ENCODE results near the gene PLCB3. TPM values are rescaled to one million over a fixed set of nuclear protein-coding genes. Genes with fewer than 3 reads are reported as not detected.

The PLCB3 gene
- total RNA-seq, 1 experiment from 2014 or later: 80.2 TPM

DNA sequence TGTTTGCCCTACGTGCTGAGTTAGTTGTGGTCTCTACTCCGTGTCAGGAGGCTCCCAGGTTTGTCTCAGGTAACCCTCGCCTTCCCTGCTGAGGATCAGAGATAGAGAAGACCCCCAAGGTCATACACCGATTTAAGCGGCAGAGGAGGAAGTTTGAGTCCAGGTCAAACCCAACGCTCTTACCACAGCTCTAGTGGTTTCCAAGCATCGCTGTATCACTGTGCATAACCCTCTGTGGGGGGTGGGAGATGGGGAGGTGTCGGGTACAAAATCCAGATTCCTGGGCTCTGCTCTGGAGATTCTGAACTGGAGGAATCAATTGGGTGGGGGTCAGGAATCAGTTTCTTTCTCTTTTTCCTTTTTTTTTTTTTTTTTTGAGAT, 20.4 kb upstream of the PLCB3 start:
- H3K9me3 Mint-ChIP-seq: no peaks in the 10 kb centered on the region
- peak overlapping the region; percentile 74 to 91 for H3K4me3 Mint-ChIP-seq
- Histone ChIP-seq H3K56ac (ENCODE audit: insufficient read length, low read depth, low read length) (no peak overlapping the region), H3K4ac (ENCODE audit: low read depth, low read length) (no peak overlapping the region), H2BK5ac (ENCODE audit: insufficient read length, low read length) (no peak overlapping the region), H3K9me3 (ENCODE audit: control insufficient read depth, low read depth, low read length) (no peaks in the 10 kb centered on the region), H2BK15ac (ENCODE audit: low read depth, low read length) (no peak overlapping the region), H3K79me2 (ENCODE audit: insufficient read depth, low read length) (no peaks in the 10 kb centered on the region), H4K8ac (replicated peaks; ENCODE audit: insufficient read length, low read depth, low read length) (no peak overlapping the region), H2AFZ (ENCODE audit: low read length) (no peak overlapping the region), H2AK5ac (ENCODE audit: insufficient read length, low read length) (no peak overlapping the region), H3K23ac (ENCODE audit: insufficient read length, low read depth, low read length) (no peak overlapping the region), H2BK120ac (ENCODE audit: low read depth, low read length, poor library complexity, severe bottlenecking) (no peak overlapping the region), H3K14ac (ENCODE audit: insufficient read depth, low read length) (no peak overlapping the region; the same call in 1 of the 2 replicates), H3K27ac (ENCODE audit: insufficient read length, low read depth, low read length) (no peak overlapping the region), H2BK12ac (ENCODE audit: insufficient read length, low read depth, low read length) (no peak overlapping the region), H3K9ac (ENCODE audit: extremely low read depth, insufficient read length, low read length) (no peak overlapping the region), H3K23me2 (ENCODE audit: insufficient read length, low read depth, low read length, poor library complexity, severe bottlenecking) (peaks cover 29% of the 10 kb centered on the region), H3T11ph (ENCODE audit: low read length) (no peak overlapping the region), H4K5ac (ENCODE audit: insufficient read length, low read depth, low read length) (no peak overlapping the region), H3K79me1 (ENCODE audit: insufficient read depth, low read depth, low read length, poor library complexity, severe bottlenecking) (no peaks in the 10 kb centered on the region), H3K18ac (ENCODE audit: insufficient read length, low read depth, low read length) (no peak overlapping the region), H3K4me2 (ENCODE audit: insufficient read depth, insufficient read length, low read length) (peak overlapping the region; percentile 94), H3K27me3 (ENCODE audit: insufficient read depth, low read length) (no peaks in the 10 kb centered on the region; the same call in 1 of the 2 replicates), H4K20me1 (ENCODE audit: control insufficient read depth, insufficient read depth, insufficient read length) (no peaks in the 10 kb centered on the region), H2BK20ac (ENCODE audit: low read depth, low read length, poor library complexity, severe bottlenecking) (no peak overlapping the region), H3K4me1 (ENCODE audit: insufficient read depth, low read length) (0 out of 2 replicates have a peak, but pooled peaks cover 3% of the 10 kb centered on the region), H4K91ac (ENCODE audit: insufficient read length, low read depth, low read length) (no peak overlapping the region)
- H3K27ac Mint-ChIP-seq: peak overlapping the region; percentile 54 to 88 (median 70); a peak in 3 of 7 replicates
- no CpG with 5 or more reads among the region's 8 CpGs for WGBS (ENCODE audit: extremely low coverage, insufficient read length, low lambda C conversion rate)
- peaks cover 3% of the 10 kb centered on the region in 3 experiments; a peak in 4 of 7 replicates for H3K36me3 Mint-ChIP-seq (ENCODE audit: insufficient read depth in 1 of 3, low read depth in 3 of 3)
- peaks cover 27 to 37% of the 10 kb centered on the region in 2 experiments for H3K4me1 Mint-ChIP-seq
- TF ChIP-seq, protein P1, sequence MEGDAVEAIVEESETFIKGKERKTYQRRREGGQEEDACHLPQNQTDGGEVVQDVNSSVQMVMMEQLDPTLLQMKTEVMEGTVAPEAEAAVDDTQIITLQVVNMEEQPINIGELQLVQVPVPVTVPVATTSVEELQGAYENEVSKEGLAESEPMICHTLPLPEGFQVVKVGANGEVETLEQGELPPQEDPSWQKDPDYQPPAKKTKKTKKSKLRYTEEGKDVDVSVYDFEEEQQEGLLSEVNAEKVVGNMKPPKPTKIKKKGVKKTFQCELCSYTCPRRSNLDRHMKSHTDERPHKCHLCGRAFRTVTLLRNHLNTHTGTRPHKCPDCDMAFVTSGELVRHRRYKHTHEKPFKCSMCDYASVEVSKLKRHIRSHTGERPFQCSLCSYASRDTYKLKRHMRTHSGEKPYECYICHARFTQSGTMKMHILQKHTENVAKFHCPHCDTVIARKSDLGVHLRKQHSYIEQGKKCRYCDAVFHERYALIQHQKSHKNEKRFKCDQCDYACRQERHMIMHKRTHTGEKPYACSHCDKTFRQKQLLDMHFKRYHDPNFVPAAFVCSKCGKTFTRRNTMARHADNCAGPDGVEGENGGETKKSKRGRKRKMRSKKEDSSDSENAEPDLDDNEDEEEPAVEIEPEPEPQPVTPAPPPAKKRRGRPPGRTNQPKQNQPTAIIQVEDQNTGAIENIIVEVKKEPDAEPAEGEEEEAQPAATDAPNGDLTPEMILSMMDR (conservative IDR thresholded peaks at IDR 0.05): no peak
- H3K27me3 Mint-ChIP-seq (ENCODE audit: low read depth): peaks cover 20% of the 10 kb centered on the region
- DNase-seq: no peak

Measured in H9 (cell line).